ENCODE measurements around the gene CDK14.
"Not testable (repeated sequence)": the region's sequence is repeated elsewhere in the genome, so short reads cannot be mapped to it uniquely, and the experiment has no call there.

The CDK14 gene

DNA sequence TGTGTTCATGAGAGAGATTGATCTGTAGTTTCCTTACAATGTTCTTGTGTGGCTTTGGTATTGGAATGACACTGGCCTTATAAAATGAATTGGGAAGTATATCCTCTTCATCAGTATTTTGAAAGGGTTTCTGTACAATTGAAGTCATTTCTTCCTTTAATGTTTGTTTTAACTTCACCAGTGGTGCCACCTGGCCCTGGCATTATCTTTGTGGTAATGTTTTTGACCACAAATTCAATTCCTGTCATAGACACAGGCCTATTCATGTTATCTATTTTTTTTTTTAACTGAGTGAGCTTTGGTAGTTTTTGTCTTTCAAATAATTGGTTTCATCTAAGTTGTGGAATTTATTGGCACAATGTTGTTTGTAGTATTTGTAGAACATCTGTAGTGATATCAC, 127.7 kb downstream of the CDK14 start:
- no peak for DNase-seq

DNA sequence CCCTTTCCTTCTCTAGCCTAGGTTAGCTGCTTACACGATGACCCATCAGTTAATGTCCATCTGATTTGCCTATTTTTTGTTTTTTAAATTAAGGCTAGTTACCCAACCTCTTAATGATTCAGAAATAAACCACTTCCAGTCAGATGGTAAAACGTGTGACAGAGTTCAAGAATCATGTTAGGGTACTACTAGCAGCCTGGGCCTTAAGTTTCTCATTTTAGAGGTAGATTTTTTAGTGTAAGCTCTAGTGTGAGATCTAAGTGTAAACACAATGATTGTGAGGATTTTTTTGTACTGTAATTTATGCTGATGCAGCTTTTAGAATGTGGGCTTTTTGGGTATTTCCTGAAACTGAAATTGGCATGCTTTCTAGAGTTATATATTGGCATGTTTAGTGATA, 130.0 kb downstream of the CDK14 start:
- DNase-seq = no peak

DNA sequence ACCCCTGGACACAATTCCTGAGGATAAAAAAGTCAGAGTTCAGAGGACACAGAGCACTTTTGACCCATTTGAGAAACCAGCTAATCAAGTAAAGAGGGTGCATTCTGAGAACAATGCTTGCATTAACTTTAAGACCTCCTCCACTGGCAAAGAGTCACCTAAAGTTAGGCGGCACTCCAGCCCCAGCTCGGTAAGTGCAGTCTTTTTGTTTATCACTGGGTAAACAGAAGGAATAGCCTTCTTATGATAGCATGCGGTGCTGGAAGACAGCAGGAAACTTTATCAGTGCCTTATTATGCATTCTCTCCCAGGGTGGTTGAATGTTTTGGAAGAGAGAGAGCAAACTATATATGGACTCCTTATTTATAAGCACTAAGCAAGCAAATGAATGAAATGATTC, 130.5 kb downstream of the CDK14 start:
- DNase-seq = no peak

DNA sequence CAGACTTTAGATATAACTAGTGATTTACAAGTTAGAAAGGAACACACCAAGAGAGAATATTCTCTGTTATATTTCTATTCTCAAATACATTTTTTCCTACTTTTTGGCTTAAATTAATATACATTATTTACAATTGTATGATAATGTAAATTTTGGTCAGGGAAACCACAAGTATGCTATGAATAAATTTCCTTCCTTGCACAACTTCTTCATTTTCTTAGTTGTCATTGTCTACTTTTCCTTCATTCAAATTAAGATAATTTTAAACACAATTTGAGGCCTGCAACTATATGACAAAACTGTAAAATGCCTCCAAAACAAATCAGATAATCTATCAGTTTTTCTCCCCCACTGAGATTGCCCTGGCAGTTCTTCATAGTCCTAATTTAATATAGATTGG, 131.3 kb downstream of the CDK14 start:
- DNase-seq = no peak

DNA sequence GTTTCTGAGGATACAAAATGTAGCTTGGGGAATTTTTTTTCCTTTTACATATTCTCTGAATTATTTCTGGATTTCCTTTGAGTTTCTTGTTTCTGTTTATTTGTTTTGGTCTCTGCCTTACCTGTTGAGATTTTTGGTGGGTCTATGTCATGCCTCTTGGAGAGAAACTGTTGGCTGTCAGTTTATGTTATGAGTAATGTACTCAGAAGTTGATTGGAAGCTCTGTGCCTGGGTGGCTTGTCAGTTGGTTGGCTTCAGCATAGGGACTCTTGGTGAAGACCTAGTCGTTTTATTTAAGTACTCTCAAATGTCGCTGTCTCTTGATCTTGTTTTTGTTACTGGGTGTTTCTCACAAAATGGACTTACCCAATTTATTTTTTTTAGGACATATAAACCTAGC, 132.4 kb downstream of the CDK14 start:
- DNase-seq = no peak

DNA sequence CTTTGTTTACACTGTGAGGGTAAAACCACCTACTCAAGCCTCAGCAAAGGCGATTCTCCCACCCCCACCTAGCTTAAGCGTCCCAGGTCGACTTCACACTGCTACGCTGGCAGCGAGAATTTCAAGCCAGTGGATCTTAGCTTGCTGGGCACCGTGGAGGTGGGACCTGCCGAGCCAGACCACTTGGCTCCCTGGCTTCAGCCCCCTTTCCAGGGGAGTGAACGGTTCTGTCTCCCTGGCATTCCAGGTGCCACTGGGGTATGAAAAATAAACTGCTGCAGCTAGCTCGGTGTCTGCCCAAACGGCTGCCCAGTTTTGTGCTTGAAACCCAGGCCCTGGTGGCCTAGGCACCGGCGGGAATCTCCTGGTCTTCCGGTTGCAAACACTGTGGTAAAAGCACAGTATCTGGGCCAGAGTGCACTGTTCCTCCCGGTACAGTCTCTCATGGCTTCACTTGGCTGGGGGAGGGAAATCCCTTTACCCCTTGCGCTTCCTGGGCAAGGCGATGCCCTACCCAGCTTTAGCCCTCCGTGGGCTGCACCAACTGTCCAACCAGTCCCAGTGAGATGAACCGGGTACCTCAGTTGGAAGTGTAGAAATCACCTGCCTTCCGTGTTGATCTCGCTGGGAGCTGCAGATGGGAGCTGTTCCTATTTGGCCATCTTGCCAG, 139.6 kb downstream of the CDK14 start:
- DNase-seq = not testable (repeated sequence)

DNA sequence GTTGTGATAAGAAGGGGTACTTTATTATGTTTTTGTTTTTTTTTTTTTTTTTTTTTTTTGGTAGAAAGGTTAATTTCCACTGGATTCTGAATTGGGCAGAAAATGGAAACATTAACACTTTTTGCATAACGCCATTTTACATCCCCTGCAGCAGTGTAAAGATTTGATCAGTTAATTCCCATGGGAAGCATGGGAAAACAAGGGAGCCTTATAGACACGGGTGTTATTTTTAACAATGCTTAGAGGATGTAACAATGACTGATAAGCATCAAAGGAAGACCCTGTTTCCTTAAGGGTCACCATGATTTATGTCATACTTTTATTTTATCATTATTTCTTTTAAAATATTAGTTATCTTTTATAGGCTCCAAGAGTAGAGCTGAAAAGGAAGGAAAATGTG, 140.2 kb downstream of the CDK14 start:
- DNase-seq = no peak

DNA sequence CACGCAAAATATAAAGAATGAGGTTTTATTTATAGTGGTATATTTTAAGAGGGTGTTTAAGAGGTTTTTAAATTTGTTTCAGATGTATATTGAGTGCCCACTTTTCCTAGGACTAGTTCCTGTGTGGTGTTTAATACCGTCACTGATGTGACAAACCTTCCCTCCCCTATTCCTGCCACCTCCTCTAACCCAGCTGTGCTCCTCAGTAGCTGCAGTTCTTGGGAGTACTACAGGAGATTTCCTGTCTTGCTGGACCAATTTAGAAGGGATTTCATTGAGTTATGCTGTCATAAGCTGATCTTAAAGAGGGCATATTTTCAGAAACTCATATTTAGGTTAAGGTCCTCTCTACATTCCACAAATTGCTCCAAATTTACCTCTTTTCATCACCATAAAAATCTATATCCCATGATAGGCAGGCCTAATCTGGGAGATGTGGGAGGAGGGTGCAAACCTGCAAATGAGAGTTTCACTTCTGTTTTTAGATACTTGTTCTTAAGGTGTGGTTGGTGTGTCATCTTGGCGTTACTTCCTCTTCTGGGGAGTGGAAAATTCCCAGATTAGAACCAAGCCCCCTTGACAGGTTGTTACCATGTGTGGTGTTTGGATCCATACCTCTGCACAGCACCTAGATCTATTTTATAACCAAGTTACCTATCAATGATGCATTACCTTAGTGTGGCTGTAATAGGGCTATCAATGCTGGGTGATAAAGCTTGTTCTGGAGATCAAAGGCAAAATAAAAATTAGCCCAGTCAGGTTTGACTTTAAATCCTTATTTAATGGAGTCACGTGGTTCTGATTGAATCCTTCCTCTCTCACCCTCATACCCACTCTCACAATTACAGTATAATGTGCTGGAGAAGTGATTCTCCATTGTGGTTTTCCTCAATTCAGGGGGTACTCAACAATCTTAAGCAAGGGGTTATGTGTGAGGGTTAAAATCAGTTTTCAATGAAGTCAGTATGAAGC, 141.1 kb downstream of the CDK14 start:
- DNase-seq = no peak

DNA sequence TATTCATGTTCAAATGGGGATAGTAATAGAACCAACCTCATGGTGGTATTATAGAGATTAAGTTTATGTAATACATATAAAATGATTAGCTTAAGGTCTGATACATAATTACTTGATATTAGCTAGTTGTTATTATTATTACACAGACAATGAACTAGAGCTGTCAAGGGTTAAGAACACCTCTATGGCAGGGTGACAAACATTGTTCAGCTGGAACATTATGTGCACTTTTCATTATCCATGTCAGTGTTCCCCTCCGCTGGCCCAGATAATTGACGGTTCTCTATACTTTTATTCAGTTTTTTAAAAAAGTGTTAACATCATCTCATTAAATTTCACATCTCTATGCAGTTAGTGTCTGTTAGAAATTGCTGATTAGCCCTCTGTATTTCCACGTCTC, 142.1 kb downstream of the CDK14 start:
- DNase-seq = no peak

DNA sequence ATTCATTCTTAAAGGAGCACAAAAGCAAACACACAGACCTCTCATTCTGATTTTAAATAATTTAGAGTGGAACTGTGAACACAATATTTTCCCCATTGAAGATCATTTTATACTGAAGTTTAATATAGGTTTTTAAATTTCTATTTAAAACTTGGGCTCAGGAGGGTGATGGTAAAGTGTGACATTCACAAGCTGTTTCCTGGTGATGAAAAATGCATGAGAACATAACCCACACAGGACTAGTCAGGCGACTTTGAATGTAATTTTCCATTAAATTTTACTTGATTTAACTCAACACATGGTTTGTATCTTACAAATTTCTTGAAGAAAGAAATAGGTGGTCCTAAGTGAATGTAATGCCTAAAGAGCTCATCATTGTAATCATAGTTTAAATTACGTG, 143.6 kb downstream of the CDK14 start:
- DNase-seq = no peak

DNA sequence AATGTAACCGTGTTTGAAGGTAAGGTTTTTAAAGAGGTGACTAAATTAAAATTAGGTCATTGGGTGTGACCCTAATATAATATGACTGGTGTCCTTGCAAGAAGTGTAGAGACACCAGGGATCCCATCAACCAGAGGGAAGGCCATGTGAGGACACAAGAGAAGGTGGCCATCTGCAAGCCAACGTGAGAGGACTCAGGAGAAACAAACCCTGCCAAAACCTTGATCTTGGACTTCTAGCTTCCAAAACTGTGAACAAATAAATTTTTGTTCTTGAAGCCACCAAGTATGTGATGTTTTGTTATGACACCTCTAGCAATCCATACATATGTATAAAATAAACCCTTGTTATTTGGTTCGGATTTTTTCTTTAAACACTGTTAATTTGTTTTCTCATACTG, 144.3 kb downstream of the CDK14 start:
- DNase-seq = no peak

DNA sequence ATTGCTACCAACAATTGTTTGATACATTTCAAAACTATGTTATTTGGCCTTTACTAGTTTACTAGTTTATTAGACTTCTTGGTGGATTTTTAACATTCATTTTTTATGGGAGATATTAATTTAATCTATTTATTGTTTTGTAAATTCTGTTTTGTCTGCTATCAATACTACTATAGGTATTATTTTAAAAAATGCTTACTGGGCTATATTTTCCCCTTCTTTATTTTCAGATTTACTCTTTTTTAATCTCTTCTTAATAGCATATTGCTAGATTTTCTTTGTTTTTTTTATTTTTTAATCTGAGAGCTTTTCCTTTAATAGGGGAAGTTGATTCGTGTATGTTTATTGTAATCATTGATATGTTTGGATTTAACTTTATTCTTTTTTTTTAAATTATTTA, 147.5 kb downstream of the CDK14 start:
- DNase-seq = no peak

DNA sequence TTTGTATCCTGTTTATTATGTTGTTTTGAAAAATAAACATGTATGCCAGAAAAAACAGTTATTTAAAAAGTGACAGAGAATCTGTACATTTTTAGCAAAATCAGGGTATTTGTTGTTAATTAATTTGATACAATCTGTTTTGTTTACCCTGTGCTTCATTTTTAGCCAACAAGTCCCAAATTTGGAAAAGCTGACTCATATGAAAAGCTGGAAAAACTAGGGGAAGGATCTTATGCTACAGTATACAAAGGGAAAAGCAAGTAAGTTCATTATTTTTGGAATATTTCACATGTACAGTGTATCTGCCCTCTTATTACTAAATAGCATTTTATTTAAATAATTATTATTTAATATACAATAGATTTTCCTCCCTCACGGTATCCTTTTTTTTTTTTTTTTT, 151.4 kb downstream of the CDK14 start:
- no peak for DNase-seq

DNA sequence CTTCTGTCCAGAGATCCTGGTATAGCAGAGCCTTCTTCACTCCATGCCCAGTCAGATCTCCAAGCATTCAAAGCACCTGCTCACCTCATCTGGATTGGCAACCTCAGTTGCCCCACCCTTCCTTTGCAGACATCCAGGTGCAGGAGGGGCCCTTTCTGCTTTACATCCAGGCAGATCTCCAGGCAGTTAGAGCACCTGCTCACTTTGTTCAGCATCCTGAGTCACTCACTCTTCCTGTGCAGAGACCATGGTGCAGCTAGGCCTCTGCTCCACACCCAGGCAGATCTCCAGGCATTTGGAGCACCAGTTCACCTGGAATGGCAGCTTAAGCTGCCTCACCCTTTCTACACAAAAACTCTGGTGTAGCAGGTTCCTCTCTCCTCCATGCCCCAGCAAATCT, 153.1 kb downstream of the CDK14 start:
- no peak for DNase-seq

DNA sequence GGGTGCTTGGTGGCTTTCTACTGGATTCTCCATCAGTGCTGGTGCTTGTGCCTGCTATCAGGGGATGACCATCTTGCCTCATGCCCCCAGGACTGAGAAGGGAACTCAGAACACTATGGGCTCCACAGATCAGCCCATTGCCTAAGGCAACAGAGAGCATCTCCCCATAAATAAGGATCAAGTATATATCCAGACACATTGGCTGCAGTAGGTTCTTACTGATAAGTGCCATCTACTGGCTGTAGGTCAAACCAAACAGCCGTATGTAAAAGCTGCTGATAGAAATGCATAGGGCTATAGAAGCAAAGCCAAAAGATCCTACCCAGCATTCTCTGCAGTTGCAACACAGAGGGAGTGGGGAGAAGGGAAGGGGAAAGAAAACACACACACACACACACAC, 153.7 kb downstream of the CDK14 start:
- no peak for DNase-seq

DNA sequence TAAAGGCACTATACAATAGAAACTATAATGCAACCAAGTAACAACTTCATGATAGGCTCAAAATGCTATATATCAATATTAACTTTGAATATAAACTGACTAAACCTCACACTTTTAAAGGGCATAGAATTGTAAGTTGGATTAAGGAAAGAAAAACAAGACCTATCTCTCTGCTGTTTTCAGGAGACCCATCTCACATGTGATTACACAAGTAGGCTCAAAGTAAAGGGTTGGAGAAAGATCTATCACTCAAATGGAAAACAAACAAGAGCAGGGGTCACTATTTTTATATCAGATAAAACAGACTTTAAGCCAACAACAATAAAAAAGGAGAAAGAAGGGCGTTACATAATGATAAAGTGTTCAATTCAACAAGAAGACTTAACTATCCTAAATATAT, 155.5 kb downstream of the CDK14 start:
- no peak for DNase-seq

DNA sequence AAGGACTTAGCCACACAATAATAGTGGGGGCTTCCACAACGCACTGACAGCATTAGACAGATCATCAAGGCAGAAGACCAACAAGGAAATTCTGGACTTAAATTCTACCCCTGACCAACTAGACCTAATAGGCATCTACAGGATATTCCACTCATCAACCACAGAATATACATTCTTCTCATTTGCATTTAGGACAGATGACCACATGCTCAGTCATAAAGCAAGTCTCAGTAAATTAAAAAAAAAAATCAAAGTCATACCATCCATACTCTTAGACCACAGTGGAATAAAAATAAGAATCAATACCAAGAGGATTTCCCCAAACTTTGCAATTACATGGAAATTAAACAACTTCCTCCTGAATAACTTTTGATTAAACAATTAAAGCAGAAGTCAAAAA, 155.9 kb downstream of the CDK14 start:
- DNase-seq = no peak

DNA sequence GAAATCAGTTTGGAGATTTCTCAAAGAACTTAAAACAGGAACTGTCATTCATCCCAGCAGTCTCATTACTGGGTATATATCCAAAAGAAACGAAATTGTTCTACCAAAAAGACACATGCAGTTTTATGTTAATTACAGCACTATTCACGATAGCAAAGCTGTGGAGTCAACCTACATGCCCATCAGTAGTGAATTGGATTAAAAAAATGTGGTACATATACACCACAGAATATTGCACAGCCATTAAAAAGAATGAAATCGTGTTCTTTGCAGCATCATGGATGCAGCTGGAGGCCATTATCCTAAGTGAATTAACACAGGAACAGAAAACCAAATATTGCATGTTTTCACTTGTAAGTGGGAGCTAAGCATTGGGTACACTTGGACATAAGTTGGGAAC, 158.9 kb downstream of the CDK14 start:
- DNase-seq = no peak

DNA sequence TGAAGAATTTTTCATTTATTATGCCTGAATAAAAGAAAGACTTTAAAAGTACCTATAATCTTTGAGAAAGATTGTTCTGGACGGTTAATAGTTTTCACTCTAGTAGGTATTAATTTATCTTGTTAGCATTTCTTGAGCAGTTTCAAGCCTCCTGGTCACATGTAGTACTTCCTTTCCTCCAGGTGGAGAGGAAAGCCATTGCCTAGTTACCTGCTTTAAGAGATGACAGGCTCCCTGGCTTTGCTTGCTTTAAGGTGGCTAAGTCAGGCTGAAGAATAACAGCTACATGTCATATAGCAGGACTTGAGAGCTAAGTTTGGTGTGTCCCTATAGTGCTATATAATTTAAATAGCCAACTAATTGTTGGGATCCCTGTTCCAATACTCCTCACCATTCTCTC, 160.2 kb downstream of the CDK14 start:
- DNase-seq = no peak

DNA sequence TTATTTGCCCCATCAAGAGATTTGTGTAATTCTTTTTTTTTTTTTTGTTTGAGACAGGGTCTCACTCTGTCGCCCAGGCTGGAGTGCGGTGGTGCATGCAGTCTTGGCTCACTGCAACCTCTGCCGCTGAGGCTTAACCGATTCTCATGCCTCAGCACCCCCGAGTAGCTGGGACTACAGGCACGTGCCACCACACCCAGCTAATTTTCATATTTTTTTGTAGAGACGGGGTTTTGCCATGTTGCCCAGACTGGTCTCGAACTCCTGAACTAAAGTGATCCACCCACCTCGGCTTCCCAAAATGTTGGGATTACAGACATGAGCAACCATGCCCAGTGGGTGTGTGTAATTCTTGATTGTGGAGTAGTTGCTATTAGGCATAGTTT, 161.4 kb downstream of the CDK14 start:
- DNase-seq = not testable (repeated sequence)

DNA sequence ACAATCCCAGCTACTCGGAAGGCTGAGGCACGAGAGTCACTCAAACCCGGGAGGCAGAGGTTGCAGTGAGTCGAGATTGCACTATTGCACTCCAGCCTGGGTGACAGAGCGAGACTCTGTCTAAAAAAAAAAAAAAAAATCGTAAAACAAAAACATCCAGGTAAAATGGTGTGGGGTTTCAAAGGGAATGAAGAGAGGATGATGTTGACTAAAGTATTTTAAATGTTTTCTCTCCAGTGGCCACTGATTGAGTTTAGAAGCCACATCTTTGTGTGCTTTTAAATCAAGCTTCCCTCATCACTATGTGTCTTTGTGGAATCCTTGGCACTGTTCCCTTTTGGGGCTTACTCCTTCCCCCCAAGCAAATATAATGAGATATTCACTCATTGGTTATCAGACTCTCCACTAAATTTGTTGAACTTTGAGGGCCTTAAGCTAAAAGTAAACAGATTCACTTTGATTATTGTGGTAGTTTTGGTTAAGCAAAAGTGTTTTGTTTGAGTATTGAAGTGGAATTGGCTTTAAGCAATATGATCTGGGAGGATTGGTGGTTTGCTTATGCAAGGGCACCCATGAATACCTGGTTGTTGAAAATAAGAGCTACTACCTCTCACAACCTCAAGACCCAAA, 162.9 kb downstream of the CDK14 start:
- no peak for DNase-seq

DNA sequence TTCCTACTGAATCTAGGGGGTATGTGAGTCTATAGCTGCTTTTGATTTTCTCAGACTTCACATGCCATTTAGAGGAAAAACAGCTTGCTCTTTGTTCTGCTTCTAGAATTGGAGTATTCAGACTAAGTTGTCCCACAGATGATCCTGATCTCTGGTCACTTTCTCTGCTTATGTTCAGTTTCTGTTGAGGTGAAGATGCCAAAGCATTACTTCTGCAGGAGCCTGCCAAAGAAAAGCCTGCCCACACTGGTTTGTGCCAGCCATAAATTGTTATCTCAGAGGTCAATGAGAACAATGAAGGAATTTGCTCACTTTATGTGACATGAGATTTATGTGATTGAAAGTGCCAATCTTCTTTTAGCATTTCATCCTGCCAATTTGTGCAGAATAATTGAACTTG, 163.6 kb downstream of the CDK14 start:
- no peak for DNase-seq

DNA sequence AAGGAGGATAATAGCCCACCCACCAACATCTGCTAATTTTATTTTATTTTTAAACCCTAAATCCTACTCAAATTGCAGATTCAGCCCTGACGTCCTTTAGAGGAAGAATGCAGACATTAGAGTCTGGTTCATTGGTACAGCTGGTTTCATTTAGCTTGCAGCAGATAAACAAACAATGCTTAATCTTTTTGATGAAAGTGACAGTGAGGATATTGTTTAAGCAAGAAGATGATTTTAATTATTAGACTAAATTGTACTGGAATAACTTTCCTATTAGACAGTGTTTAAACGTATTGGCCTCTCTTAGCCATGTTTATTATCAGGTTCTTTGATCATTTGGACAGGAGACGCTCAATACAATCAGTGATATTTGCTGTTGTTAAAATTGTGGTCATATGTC, 164.8 kb downstream of the CDK14 start:
- no peak for DNase-seq

DNA sequence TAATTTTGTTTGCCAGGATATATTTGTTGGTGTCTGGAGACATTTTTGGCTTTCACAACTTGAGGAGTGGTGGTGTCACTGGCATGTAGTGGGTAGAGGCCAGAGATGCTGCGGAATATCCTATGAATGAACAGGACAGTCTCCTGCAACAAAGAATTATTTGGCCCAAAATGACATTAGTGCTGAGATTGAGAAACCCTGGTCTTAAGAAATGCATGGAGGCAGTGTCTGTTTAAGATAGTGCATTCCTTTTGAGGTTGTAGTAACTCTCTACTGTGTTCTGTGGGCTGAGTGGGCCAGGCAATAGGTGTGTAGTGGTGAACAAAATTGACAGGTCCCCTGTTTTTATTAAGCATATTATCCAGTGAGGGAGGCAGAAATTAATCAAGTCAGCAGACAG, 165.5 kb downstream of the CDK14 start:
- no peak for DNase-seq
